HL-60 (cell line): ENCODE data around the gene CPLX3.

Experiments
- CTCF ChIP-seq: IDR thresholded peaks from one replicate; pipeline ENCODE4 v1.5.1; 2011; ENCODE audit warnings: low read length, control low read depth, inconsistent platforms; ENCODE audit not compliant: insufficient read depth
- GABPA ChIP-seq: IDR thresholded peaks from 2 replicates; pipeline ENCODE4 v1.6.1; 2012; ENCODE audit warnings: low read depth
- POLR2AphosphoS5 ChIP-seq: IDR thresholded peaks from 2 replicates; pipeline ENCODE4 v1.6.1; 2012; ENCODE audit warnings: low read depth
- REST ChIP-seq: IDR thresholded peaks from 2 replicates; pipeline ENCODE4 v1.6.1; 2012; ENCODE audit warnings: low read depth; ENCODE audit not compliant: insufficient replicate concordance
- SPI1 ChIP-seq: IDR thresholded peaks from 2 replicates; pipeline ENCODE4 v1.6.1; 2012; ENCODE audit warnings: low read depth, mild to moderate bottlenecking, borderline replicate concordance

- TF ChIP-seq CTCF (no peak), POLR2AphosphoS5 (no peak), GABPA (no peak), SPI1 (no peak), REST (no peak)
Measured at GRCh38 chr15:74785194-74786032, 41.0 kb upstream of the CPLX3 start.
